Endothelial cell of umbilical vein (primary cell): ENCODE measurements around the gene ZNRF3. TPM values are rescaled to one million over a fixed set of nuclear protein-coding genes. Genes with fewer than 3 reads are reported as not detected.

Experiments used
- BruUV-seq: library from RNA; stranded (reverse); fragments of 400-500 nt; replicated peaks from 2 replicates; lab custom pipeline; 2021; lab: Mats Ljungman, UMichigan
- CTCF ChIA-PET: fragments of 300-600, 350-600 bp; sonication (Branson Sonifier 250); formaldehyde crosslinking; loops from one replicate; lab custom pipeline; 2021; ENCODE audit warnings: antibody characterized with exemption, inconsistent platforms; lab: Charles Lee
- POLR2A ChIA-PET: fragments of 300-600, 350-600 bp; sonication (Branson Sonifier 250); formaldehyde crosslinking; loops from one replicate; lab custom pipeline; 2021; ENCODE audit warnings: antibody characterized with exemption, inconsistent platforms; lab: Charles Lee
- DNase-seq: peaks from one replicate; pipeline ENCODE4 v3.0.0-alpha.2; 2011; ENCODE audit warnings: low read depth, low spot score
- FAIRE-seq: peaks from 2 replicates; lab custom pipeline; 2011; peaks lifted over from hg19 to GRCh38; lab: Jason Lieb, UNC
- H2AFZ ChIP-seq: 2 replicates; pipeline ENCODE4 v1.6.0; 2012; ENCODE audit warnings: low read depth, low read length, control low read depth, inconsistent platforms
- H3K27ac ChIP-seq: 2 replicates; pipeline ENCODE4 v1.5.1; 2011; ENCODE audit warnings: low read depth, mild to moderate bottlenecking, control low read depth, low read length, moderate library complexity; ENCODE audit not compliant: insufficient read depth
- H3K27me3 ChIP-seq, 2 experiments: 2 replicates each; pipeline versions ENCODE4 v1.6.0 to v1.6.1; 2011; ENCODE audit warnings: low read length in 2 of 2, mixed read lengths in 1 of 2; ENCODE audit not compliant: control insufficient read depth in 2 of 2, insufficient read depth in 2 of 2
- H3K36me3 ChIP-seq, 2 experiments: 2 replicates in 1 of 2; 3 replicates in 1 of 2; pipeline ENCODE4 v1.5.1; 2011; ENCODE audit warnings: low read length in 2 of 2, mild to moderate bottlenecking in 1 of 2, moderate library complexity in 1 of 2; ENCODE audit not compliant: control insufficient read depth in 2 of 2, insufficient read depth in 2 of 2; ENCODE audit errors: extremely low read depth in 1 of 2
- H3K4me1 ChIP-seq: 3 replicates; pipeline ENCODE4 v1.5.1; 2011; ENCODE audit warnings: mild to moderate bottlenecking, low read length; ENCODE audit not compliant: control insufficient read depth, insufficient read depth; ENCODE audit errors: extremely low read depth
- H3K4me2 ChIP-seq: 2 replicates; pipeline ENCODE4 v1.6.1; 2011; ENCODE audit warnings: low read length, control low read depth, mixed read lengths; ENCODE audit not compliant: insufficient read depth
- H3K4me3 ChIP-seq, 3 experiments: fragments of 200-600 bp in 1 of 3; sonication (generic), shearing (Covaris generic) in 1 of 3; replicated peaks in 1 of 3; 2 replicates each; pipeline ENCODE4 v1.5.1; 2011 to 2016; ENCODE audit warnings: control low read depth in 3 of 3, low read length in 3 of 3, mild to moderate bottlenecking in 2 of 3, inconsistent platforms in 1 of 3, low read depth in 1 of 3, moderate library complexity in 1 of 3; ENCODE audit not compliant: insufficient read depth in 1 of 3
- H3K79me2 ChIP-seq: 2 replicates; pipeline ENCODE4 v1.6.0; 2012; ENCODE audit warnings: low read length, inconsistent platforms; ENCODE audit not compliant: control insufficient read depth, insufficient read depth
- H3K9ac ChIP-seq: replicated peaks from 2 replicates; pipeline ENCODE3; 2011; ENCODE audit warnings: low read length, control low read depth; ENCODE audit not compliant: insufficient read depth; ENCODE audit errors: extremely low read depth
- H3K9me1 ChIP-seq: replicated peaks from 3 replicates; pipeline ENCODE4 v1.6.0; 2011; ENCODE audit warnings: mild to moderate bottlenecking, low read length; ENCODE audit not compliant: control insufficient read depth, insufficient read depth; ENCODE audit errors: extremely low read depth
- H3K9me3 ChIP-seq: replicated peaks from 2 replicates; pipeline ENCODE4 v1.5.1; 2012; ENCODE audit warnings: low read length, inconsistent platforms; ENCODE audit not compliant: control insufficient read depth, insufficient read depth
- H4K20me1 ChIP-seq: replicated peaks from 2 replicates; pipeline ENCODE3; 2011; ENCODE audit warnings: mild to moderate bottlenecking, low read length; ENCODE audit not compliant: control insufficient read depth, insufficient read depth; ENCODE audit errors: extremely low read depth
- CTCF ChIP-seq, 2 donors: IDR thresholded peaks; 1 replicate in 1 of 2; 2 replicates in 1 of 2; pipeline ENCODE4 v1.5.1; 2011; ENCODE audit warnings: low read length in 2 of 2, mild to moderate bottlenecking in 2 of 2, moderate library complexity in 2 of 2, control low read depth in 1 of 2, inconsistent platforms in 1 of 2, low read depth in 1 of 2; ENCODE audit not compliant: insufficient read depth in 1 of 2; ENCODE audit errors: extremely low read depth in 1 of 2
- EZH2 ChIP-seq: IDR thresholded peaks from 2 replicates; pipeline ENCODE4 v1.6.1; 2012; ENCODE audit warnings: borderline replicate concordance, low read depth, mild to moderate bottlenecking, moderate library complexity, low read length, inconsistent platforms; ENCODE audit not compliant: severe bottlenecking
- FOS ChIP-seq: IDR thresholded peaks from 2 replicates; pipeline ENCODE4 v1.6.1; 2011; ENCODE audit warnings: mild to moderate bottlenecking, low read length, moderate library complexity, borderline replicate concordance; ENCODE audit not compliant: insufficient read depth
- GATA2 ChIP-seq: IDR thresholded peaks from 2 replicates; pipeline ENCODE4 v1.7.0; 2011; ENCODE audit warnings: low read depth, mild to moderate bottlenecking, moderate library complexity, mixed read lengths, low read length; ENCODE audit not compliant: insufficient read length, insufficient read depth
- JUN ChIP-seq: IDR thresholded peaks from 2 replicates; pipeline ENCODE4 v1.6.1; 2011; ENCODE audit warnings: borderline replicate concordance, low read depth; ENCODE audit not compliant: insufficient read length, insufficient read depth
- MYC ChIP-seq: IDR thresholded peaks from one replicate; pipeline ENCODE4 v1.6.1; 2011; ENCODE audit warnings: mild to moderate bottlenecking, low read depth, low read length
- POLR2A ChIP-seq: IDR thresholded peaks from 2 replicates; pipeline ENCODE4 v1.6.1; 2012; ENCODE audit warnings: low read depth, mild to moderate bottlenecking, control low read depth, low read length
- POLR2AphosphoS5 ChIP-seq: IDR thresholded peaks from 2 replicates; pipeline ENCODE4 v1.6.1; 2012; ENCODE audit warnings: low read depth, mild to moderate bottlenecking, control low read depth, low read length, moderate library complexity; ENCODE audit not compliant: insufficient read depth
- dilution Hi-C: fragments of 300-500 bp; cut with MboI; formaldehyde crosslinking; loops from one replicate; pipeline ENCODE4 v1.15.0; 2019; ENCODE audit warnings: low sequenced_read_pairs; ENCODE audit not compliant: extremely low pct_ligation_motif_present
- intact Hi-C: fragments of 100-400 bp; cut with micrococcal nuclease; formaldehyde crosslinking; loops from one replicate; pipeline ENCODE4 v1.10.0; 2022
- polyA plus RNA-seq, 4 experiments: library from polyadenylated mRNA; depleted of rRNA in 3 of 4; stranded (reverse) in 3 of 4; unstranded in 1 of 4; fragments of >200 nt; gene quantifications; 2 replicates each; pipeline versions ENCODE4 v1.2.1 to v1.2.3, GENCODE V29; 2011 to 2012; ENCODE audit warnings: missing spikeins in 1 of 4
- total RNA-seq: library from RNA; stranded (reverse); gene quantifications from 2 replicates; pipeline ENCODE4 v1.2.3, GENCODE V29; 2021
- TF ChIP-seq, protein P1 (sequence below): IDR thresholded peaks from 2 replicates; pipeline ENCODE4 v1.6.1; 2011; ENCODE audit not compliant: insufficient read depth, insufficient read length

The ZNRF3 gene
- total and polyA plus RNA-seq, 2 donors (not counting 3 experiments of a cell fraction or from before 2014, with no cell fraction given) = 2.7 to 5.2 TPM

- TF ChIP-seq FOS (no peak), POLR2A (no peak), GATA2 (no peak), CTCF (IDR thresholded peaks at IDR 0.05; ENCODE audit: extremely low read depth in 1 of 2, insufficient read depth in 1 of 2, low read depth in 1 of 2, low read length in 2 of 2) (no peak), EZH2 (no peak), JUN (no peak), MYC (no peak), POLR2AphosphoS5 (no peak)
- TF ChIP-seq, protein P1, sequence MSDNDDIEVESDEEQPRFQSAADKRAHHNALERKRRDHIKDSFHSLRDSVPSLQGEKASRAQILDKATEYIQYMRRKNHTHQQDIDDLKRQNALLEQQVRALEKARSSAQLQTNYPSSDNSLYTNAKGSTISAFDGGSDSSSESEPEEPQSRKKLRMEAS = no peak
- no peak for FAIRE-seq
- Histone ChIP-seq H3K27ac (no peak overlapping the region), H3K9ac (no peak overlapping the region), H3K4me3 (no peak overlapping the region), H3K4me2 (no peak overlapping the region), H4K20me1 (no peaks in the 10 kb centered on the region), H3K79me2 (no peaks in the 10 kb centered on the region), H3K27me3 (peaks cover 0 to 3% of the 10 kb centered on the region in 2 experiments), H3K9me3 (no peaks in the 10 kb centered on the region), H3K9me1 (no peaks in the 10 kb centered on the region), H3K4me1 (no peaks in the 10 kb centered on the region), H2AFZ (no peak overlapping the region), H3K36me3 (no peaks in the 10 kb centered on the region)
- intact Hi-C loops (no loop called here), dilution Hi-C loops (no loop called here)
- DNase-seq = no peak
- no TSS peak for BruUV-seq
- ChIA-PET CTCF (no interaction called here), POLR2A (no interaction called here)
Measured at GRCh38 chr22:28869736-28870135, 13.6 kb upstream of the ZNRF3 start.
